Measurements from ENCODE around the gene MYH16. TPM values are rescaled to one million over a fixed set of nuclear protein-coding genes. Genes with fewer than 3 reads are reported as not detected.

The MYH16 gene
- total and polyA plus RNA-seq, 10 of the 15 experiments (the other 5 are each of a cell fraction or from before 2014, with no cell fraction given): 0.03 to 0.33 (median 0.04) TPM; not detected in 3

- TF ChIP-seq, protein P1, sequence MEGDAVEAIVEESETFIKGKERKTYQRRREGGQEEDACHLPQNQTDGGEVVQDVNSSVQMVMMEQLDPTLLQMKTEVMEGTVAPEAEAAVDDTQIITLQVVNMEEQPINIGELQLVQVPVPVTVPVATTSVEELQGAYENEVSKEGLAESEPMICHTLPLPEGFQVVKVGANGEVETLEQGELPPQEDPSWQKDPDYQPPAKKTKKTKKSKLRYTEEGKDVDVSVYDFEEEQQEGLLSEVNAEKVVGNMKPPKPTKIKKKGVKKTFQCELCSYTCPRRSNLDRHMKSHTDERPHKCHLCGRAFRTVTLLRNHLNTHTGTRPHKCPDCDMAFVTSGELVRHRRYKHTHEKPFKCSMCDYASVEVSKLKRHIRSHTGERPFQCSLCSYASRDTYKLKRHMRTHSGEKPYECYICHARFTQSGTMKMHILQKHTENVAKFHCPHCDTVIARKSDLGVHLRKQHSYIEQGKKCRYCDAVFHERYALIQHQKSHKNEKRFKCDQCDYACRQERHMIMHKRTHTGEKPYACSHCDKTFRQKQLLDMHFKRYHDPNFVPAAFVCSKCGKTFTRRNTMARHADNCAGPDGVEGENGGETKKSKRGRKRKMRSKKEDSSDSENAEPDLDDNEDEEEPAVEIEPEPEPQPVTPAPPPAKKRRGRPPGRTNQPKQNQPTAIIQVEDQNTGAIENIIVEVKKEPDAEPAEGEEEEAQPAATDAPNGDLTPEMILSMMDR (IDR thresholded peaks at IDR 0.05 in 2 of 3, conservative IDR thresholded peaks at IDR 0.05 in 1 of 3; ENCODE audit: control insufficient read depth in 2 of 3, extremely low read depth in 1 of 3, insufficient read depth in 1 of 3, low read depth in 3 of 3, low read length in 3 of 3): peak in 1 of 3 experiments; percentile 20; a peak in 1 of 6 replicates
- TF ChIP-seq, protein P2, sequence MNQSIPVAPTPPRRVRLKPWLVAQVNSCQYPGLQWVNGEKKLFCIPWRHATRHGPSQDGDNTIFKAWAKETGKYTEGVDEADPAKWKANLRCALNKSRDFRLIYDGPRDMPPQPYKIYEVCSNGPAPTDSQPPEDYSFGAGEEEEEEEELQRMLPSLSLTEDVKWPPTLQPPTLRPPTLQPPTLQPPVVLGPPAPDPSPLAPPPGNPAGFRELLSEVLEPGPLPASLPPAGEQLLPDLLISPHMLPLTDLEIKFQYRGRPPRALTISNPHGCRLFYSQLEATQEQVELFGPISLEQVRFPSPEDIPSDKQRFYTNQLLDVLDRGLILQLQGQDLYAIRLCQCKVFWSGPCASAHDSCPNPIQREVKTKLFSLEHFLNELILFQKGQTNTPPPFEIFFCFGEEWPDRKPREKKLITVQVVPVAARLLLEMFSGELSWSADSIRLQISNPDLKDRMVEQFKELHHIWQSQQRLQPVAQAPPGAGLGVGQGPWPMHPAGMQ (IDR thresholded peaks at IDR 0.05; ENCODE audit: borderline replicate concordance): no peak
- 0 out of 2 replicates have a peak, but pooled peaks have one; percentile 14 for TF ChIP-seq PKNOX1 (IDR thresholded peaks at IDR 0.05)
- TF ChIP-seq ZNF24 (IDR thresholded peaks at IDR 0.05): no peak
- TF ChIP-seq POLR2A (IDR thresholded peaks at IDR 0.05; ENCODE audit: low read depth, low read length): no peak
Measured at GRCh38 chr7:99314504-99314903, 41.9 kb downstream of the MYH16 start (continued).

GRCh38 chr7:99320371-99320770 lies 47.7 kb downstream of the MYH16 start:
- no peak for DNase-seq (ENCODE audit: low read depth, low spot score)
- Histone ChIP-seq H3K27ac (ENCODE audit: control insufficient read depth, insufficient read depth) (no peak overlapping the region), H3K27me3 (replicated peaks in 1 of 2; ENCODE audit: control insufficient read depth in 2 of 2, insufficient read depth in 2 of 2, low read length in 1 of 2) (no peaks in the 10 kb centered on the region), H3K4me1 (ENCODE audit: control insufficient read depth, insufficient read depth, low read length) (no peaks in the 10 kb centered on the region), H3K9me3 (replicated peaks; ENCODE audit: control insufficient read depth, insufficient read depth, low read length) (no peaks in the 10 kb centered on the region), H3K9ac (ENCODE audit: control insufficient read depth, insufficient read depth, low read length) (no peak overlapping the region), H3K4me3 (no peak overlapping the region), H3K79me2 (ENCODE audit: control insufficient read depth, insufficient read depth, low read length) (peaks cover 9% of the 10 kb centered on the region), H4K20me1 (ENCODE audit: control insufficient read depth, insufficient read depth) (no peaks in the 10 kb centered on the region), H3K36me3 (ENCODE audit: control insufficient read depth in 2 of 2, insufficient read depth in 2 of 2, low read length in 1 of 2) (0 out of 4 replicates have a peak, but pooled peaks cover 0 to 3% of the 10 kb centered on the region in 2 experiments), H3K4me2 (ENCODE audit: control insufficient read depth, insufficient read depth) (no peak overlapping the region), H2AFZ (ENCODE audit: control insufficient read depth, low read depth, low read length) (no peak overlapping the region)
- SMC1A ChIA-PET (ENCODE audit: uncharacterized antibody, unreplicated experiment): interaction anchor here (1.1 kb wide), 1 partner anchor 10 kb away, joined by 7 read pairs; no protein-coding TSS in a partner anchor
- RAD21 ChIA-PET (ENCODE audit: unreplicated experiment): no interaction called here
- no TSS peak for BruUV-seq (replicated peaks)
- no peak for FAIRE-seq
- CTCF ChIA-PET: interaction anchor here (0.8 kb wide), 1 partner anchor 10 kb away, joined by 4 read pairs; no protein-coding TSS in a partner anchor
- WGBS (ENCODE audit: insufficient coverage, insufficient replicate concordance, low lambda C conversion rate, missing lambda C conversion rate): 75% methylated on average over 4 of the region's 4 CpGs
- in situ Hi-C loops (cut with MboI): no loop called here
- ATAC-seq: no peak
- intact Hi-C loops (cut with micrococcal nuclease; ENCODE audit: unreplicated experiment): no loop called here
- POLR2A ChIA-PET: interaction anchor here (0.6 kb wide), 1 partner anchor 9 kb away, joined by 4 read pairs; no protein-coding TSS in a partner anchor
- TF ChIP-seq, protein P3, sequence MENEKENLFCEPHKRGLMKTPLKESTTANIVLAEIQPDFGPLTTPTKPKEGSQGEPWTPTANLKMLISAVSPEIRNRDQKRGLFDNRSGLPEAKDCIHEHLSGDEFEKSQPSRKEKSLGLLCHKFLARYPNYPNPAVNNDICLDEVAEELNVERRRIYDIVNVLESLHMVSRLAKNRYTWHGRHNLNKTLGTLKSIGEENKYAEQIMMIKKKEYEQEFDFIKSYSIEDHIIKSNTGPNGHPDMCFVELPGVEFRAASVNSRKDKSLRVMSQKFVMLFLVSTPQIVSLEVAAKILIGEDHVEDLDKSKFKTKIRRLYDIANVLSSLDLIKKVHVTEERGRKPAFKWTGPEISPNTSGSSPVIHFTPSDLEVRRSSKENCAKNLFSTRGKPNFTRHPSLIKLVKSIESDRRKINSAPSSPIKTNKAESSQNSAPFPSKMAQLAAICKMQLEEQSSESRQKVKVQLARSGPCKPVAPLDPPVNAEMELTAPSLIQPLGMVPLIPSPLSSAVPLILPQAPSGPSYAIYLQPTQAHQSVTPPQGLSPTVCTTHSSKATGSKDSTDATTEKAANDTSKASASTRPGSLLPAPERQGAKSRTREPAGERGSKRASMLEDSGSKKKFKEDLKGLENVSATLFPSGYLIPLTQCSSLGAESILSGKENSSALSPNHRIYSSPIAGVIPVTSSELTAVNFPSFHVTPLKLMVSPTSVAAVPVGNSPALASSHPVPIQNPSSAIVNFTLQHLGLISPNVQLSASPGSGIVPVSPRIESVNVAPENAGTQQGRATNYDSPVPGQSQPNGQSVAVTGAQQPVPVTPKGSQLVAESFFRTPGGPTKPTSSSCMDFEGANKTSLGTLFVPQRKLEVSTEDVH (IDR thresholded peaks at IDR 0.05; ENCODE audit: low read depth, partially characterized antibody): no peak
- TF ChIP-seq SP1 (IDR thresholded peaks at IDR 0.05; ENCODE audit: low read depth, low read length) (no peak), SMARCA5 (IDR thresholded peaks at IDR 0.05) (no peak), ATF2 (IDR thresholded peaks at IDR 0.05; ENCODE audit: low read length) (no peak), SIX5 (IDR thresholded peaks at IDR 0.05; ENCODE audit: low read depth, low read length, severe bottlenecking) (no peak), NFIC (IDR thresholded peaks at IDR 0.05; ENCODE audit: low read depth, low read length) (no peak), NFYA (IDR thresholded peaks at IDR 0.05; ENCODE audit: borderline replicate concordance, low read depth, low read length) (no peak), SUZ12 (IDR thresholded peaks at IDR 0.05; ENCODE audit: unreplicated experiment) (no peak)
